Parathyroid adenoma (tissue), 2 donors: ENCODE results near the gene PRR33.

Source experiments
- H2AFZ ChIP-seq: fragments of 300-600 bp; sonication (generic); one replicate; pipeline ENCODE4 v1.7.0; 2017; ENCODE audit warnings: antibody characterized with exemption, mild to moderate bottlenecking
- H3K27ac ChIP-seq: fragments of 300-600 bp; sonication (generic); one replicate; pipeline ENCODE4 v1.7.0; 2017
- H3K27me3 ChIP-seq: fragments of 300-600 bp; sonication (generic); one replicate; pipeline ENCODE4 v1.7.0; 2017; ENCODE audit warnings: low read length; ENCODE audit not compliant: control insufficient read depth, insufficient read depth
- H3K36me3 ChIP-seq: fragments of 300-600 bp; sonication (generic); one replicate; pipeline ENCODE4 v1.7.0; 2017; ENCODE audit warnings: low read length; ENCODE audit not compliant: control insufficient read depth, insufficient read depth
- H3K4me1 ChIP-seq: fragments of 300-600 bp; sonication (generic); one replicate; pipeline ENCODE4 v1.7.0; 2017; ENCODE audit warnings: control low read depth
- H3K4me2 ChIP-seq: fragments of 300-600 bp; sonication (generic); one replicate; pipeline ENCODE4 v1.7.0; 2017; ENCODE audit warnings: low read length
- H3K4me3 ChIP-seq: fragments of 300-600 bp; sonication (generic); one replicate; pipeline ENCODE4 v1.7.0; 2017; ENCODE audit warnings: low read depth, low read length
- H3K79me2 ChIP-seq: fragments of 300-600 bp; sonication (generic); one replicate; pipeline ENCODE4 v1.7.0; 2017; ENCODE audit warnings: control low read depth
- H3K9ac ChIP-seq: fragments of 300-600 bp; sonication (generic); one replicate; pipeline ENCODE4 v1.7.0; 2017; ENCODE audit warnings: mild to moderate bottlenecking
- H3K9me3 ChIP-seq: fragments of 300-600 bp; sonication (generic); one replicate; pipeline ENCODE4 v1.7.0; 2017; ENCODE audit warnings: low read length; ENCODE audit not compliant: control insufficient read depth
- TF ChIP-seq, protein P1 (sequence below): fragments of 300-600 bp; sonication (generic); IDR thresholded peaks from one replicate; pipeline ENCODE4 v1.7.0; 2017; ENCODE audit warnings: antibody characterized with exemption, mild to moderate bottlenecking
- donor health status: primary hyperparathyroidism.

PRR33 gene

DNA sequence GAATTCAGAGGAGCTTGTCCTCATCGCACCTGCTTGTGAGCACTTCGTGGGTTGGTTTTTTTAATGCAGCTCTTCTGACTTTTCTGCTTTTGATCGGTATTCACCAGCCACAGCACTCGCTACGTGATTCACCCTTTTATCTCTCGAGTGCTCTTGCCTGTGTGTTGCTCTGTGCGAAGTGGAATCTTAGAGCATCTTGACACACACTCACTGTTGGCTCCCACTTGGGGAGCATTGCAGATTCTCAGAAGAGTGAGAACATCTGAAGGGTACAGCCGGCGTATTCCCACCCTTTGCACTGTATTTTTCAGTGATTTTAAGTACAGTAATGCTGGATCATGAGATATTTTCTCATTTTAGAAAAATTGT lies 38.8 kb upstream of the PRR33 start:
- no peaks in the 10 kb centered on the region for H3K9me3 ChIP-seq
- TF ChIP-seq, protein P1, sequence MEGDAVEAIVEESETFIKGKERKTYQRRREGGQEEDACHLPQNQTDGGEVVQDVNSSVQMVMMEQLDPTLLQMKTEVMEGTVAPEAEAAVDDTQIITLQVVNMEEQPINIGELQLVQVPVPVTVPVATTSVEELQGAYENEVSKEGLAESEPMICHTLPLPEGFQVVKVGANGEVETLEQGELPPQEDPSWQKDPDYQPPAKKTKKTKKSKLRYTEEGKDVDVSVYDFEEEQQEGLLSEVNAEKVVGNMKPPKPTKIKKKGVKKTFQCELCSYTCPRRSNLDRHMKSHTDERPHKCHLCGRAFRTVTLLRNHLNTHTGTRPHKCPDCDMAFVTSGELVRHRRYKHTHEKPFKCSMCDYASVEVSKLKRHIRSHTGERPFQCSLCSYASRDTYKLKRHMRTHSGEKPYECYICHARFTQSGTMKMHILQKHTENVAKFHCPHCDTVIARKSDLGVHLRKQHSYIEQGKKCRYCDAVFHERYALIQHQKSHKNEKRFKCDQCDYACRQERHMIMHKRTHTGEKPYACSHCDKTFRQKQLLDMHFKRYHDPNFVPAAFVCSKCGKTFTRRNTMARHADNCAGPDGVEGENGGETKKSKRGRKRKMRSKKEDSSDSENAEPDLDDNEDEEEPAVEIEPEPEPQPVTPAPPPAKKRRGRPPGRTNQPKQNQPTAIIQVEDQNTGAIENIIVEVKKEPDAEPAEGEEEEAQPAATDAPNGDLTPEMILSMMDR, result no peak
- H3K4me3 ChIP-seq, result no peak overlapping the region
- no peaks in the 10 kb centered on the region for H3K36me3 ChIP-seq
- no peak overlapping the region for H3K27ac ChIP-seq
- H3K4me1 ChIP-seq, result no peaks in the 10 kb centered on the region
- H3K9ac ChIP-seq, result no peak overlapping the region
- no peak overlapping the region for H3K4me2 ChIP-seq
- no peaks in the 10 kb centered on the region for H3K27me3 ChIP-seq
- no peak overlapping the region for H2AFZ ChIP-seq
- no peaks in the 10 kb centered on the region for H3K79me2 ChIP-seq

DNA sequence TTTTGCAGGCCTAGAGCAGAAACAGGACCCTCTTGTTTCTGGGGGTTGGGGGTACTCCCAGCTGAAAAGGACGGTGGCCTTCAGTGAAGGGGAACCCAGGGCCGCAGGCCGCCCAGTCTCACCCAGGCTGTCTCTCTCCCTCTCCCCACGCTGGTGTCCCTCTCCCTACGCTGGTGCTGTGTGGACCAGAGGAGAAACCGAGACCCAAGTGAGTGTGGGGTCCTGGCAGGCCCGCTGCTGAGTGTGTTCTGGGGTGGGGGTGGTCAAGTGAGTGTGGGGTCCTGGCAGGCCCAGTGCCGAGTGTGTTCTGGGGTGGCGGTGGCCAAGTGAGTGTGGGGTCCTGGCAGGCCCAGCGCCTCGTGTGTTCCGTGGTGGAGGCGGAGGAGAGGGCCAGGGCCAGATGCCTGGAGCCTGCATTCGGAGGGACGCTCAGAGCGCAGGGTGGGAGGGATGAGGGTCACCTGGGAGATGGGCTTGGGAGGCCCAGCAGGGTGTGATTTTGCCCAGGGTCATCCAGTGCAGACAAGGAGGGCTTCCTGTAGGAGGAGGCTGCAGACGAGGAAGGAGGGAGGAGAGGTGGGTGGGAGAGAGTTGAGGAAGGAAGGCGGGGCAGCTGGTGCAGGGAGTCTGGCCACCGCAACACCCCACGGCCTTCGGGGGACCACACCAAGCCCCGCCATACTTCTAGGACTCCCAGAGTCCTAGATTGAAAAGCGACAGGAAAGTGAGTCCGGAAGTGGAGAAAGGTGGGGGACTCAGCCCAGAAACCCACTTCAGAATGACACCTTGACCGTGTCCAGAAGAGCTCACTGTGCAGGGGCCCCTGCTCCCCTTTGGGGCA lies 38.1 kb upstream of the PRR33 start:
- no peaks in the 10 kb centered on the region for H3K36me3 ChIP-seq
- no peaks in the 10 kb centered on the region for H3K4me1 ChIP-seq
- H3K9ac ChIP-seq, result no peak overlapping the region
- no peaks in the 10 kb centered on the region for H3K79me2 ChIP-seq
- H3K4me2 ChIP-seq, result no peak overlapping the region
- no peaks in the 10 kb centered on the region for H3K27me3 ChIP-seq
- TF ChIP-seq, protein P1, result no peak
- H3K4me3 ChIP-seq, result no peak overlapping the region
- H3K9me3 ChIP-seq, result no peaks in the 10 kb centered on the region
- no peak overlapping the region for H2AFZ ChIP-seq
- H3K27ac ChIP-seq, result no peak overlapping the region

DNA sequence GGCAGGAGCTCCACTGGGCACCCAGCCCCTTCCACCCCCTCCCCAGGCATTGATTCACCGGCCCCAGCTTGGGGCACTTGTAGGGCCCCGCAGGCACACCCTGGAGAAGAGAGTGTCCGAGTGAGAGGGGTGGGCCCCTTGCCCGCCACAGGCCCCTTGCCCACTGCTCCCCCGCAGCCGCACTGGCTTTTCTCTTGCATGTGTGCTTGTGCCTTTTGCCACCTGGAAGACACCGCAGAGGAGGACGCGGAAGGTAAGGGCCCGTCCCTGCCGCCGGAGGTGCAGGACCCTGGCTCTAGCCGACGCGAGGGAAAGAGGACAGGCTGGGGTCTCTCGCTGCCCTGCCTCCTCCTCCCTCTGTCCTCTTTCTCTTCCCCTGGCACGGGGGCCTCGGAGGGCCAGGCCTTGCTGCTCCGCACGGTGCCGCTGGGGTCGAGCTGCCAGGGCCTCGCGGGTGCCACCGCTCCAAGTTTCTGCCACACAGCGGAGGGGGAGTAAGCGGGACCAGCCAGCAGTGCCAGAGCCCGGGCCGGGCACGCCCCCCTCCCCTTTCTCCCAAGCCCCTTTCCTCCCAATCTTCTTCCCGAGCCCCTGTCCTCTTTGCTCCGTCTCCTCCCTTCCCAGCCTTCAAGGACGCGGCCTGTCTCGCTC lies 37.3 kb upstream of the PRR33 start:
- Histone ChIP-seq H3K9ac (no peak overlapping the region), H2AFZ (no peak overlapping the region), H3K36me3 (no peaks in the 10 kb centered on the region), H3K27me3 (no peaks in the 10 kb centered on the region), H3K4me1 (no peaks in the 10 kb centered on the region), H3K9me3 (no peaks in the 10 kb centered on the region), H3K27ac (no peak overlapping the region), H3K79me2 (no peaks in the 10 kb centered on the region), H3K4me3 (no peak overlapping the region), H3K4me2 (no peak overlapping the region)
- TF ChIP-seq, protein P1, result no peak

DNA sequence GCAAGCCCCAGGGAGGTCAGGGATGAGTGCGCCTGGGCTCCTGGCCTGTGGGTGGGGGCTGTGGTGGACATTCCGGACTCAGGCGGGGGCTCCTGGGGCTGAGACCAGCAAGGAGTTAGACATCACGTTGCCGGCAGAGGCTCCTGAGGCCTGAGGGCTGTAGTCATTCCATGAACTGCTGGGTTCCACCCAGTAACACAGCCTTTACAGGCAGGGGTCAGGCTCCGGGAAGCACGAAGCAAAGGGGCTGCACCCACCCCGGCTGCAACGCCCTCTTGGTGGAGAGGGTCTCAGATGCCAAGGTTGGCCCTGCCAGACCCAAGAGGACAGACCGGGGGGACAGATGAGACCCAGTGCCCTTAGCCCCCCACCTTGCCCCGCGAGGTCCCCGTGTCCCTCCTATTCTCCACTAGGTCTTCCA lies 36.8 kb upstream of the PRR33 start:
- TF ChIP-seq, protein P1, result no peak
- no peaks in the 10 kb centered on the region for H3K27me3 ChIP-seq
- no peak overlapping the region for H3K27ac ChIP-seq
- no peaks in the 10 kb centered on the region for H3K4me1 ChIP-seq
- H3K4me2 ChIP-seq, result no peak overlapping the region
- no peak overlapping the region for H2AFZ ChIP-seq
- no peak overlapping the region for H3K4me3 ChIP-seq
- no peaks in the 10 kb centered on the region for H3K36me3 ChIP-seq
- H3K9ac ChIP-seq, result no peak overlapping the region
- H3K9me3 ChIP-seq, result no peaks in the 10 kb centered on the region
- H3K79me2 ChIP-seq, result no peaks in the 10 kb centered on the region
